Spleen (tissue), 7 donors: ENCODE data around the gene ERICH4.

ENCODE experiments used
- POLR2A ChIP-seq, 3 donors: fragments of 450-650 bp; IDR thresholded peaks; one replicate each; pipeline ENCODE4 v1.5.1; 2017; ENCODE audit warnings: antibody characterized with exemption in 3 of 3, mild to moderate bottlenecking in 1 of 3
- TF ChIP-seq, protein P1 (sequence below), 11 experiments: fragments of 200-600 bp in 7 of 11; fragments of 450-650 bp in 4 of 11; sonication (generic) in 4 of 11; IDR thresholded peaks in 8 of 11; conservative IDR thresholded peaks in 3 of 11; 1 replicate in 7 of 11; 2 replicates in 4 of 11; pipeline versions ENCODE4 v1.4.0 to v1.8.0; 2016 to 2021; ENCODE audit warnings: antibody characterized with exemption in 11 of 11, inconsistent platforms in 4 of 11, mild to moderate bottlenecking in 1 of 11
- donor health status: DM: no; HTN: no; CAD: no; lungs with moderate emphysema.
- donor health status: DM: no; HTN: no; CAD: no.
- donor health status: DM: no; HTN: no; CAD: no.

DNA sequence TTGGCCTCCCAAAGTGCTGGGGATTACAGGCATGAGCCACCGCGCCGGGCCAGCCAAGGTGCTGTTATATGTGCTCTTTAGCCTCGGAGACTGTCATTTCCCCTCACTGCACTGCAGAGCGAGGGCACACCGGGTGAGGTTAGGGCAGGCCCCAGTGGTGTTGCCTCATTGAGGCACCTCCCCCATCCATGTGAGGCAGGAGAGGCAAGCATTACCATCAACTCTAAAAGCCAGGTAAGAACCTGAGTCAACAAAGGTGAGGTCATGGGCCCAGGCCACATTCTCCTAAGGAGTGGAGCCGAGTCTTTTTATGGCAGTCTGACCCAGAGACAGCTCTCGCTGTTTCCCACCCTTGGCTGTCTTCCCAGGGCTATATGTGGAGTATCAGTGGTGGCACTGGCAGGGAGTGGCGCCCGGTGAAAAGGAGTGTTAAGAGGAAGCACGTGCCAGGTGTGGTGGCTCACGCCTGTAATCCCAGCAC is 26.7 kb upstream of the ERICH4 start:
- TF ChIP-seq, protein P1, sequence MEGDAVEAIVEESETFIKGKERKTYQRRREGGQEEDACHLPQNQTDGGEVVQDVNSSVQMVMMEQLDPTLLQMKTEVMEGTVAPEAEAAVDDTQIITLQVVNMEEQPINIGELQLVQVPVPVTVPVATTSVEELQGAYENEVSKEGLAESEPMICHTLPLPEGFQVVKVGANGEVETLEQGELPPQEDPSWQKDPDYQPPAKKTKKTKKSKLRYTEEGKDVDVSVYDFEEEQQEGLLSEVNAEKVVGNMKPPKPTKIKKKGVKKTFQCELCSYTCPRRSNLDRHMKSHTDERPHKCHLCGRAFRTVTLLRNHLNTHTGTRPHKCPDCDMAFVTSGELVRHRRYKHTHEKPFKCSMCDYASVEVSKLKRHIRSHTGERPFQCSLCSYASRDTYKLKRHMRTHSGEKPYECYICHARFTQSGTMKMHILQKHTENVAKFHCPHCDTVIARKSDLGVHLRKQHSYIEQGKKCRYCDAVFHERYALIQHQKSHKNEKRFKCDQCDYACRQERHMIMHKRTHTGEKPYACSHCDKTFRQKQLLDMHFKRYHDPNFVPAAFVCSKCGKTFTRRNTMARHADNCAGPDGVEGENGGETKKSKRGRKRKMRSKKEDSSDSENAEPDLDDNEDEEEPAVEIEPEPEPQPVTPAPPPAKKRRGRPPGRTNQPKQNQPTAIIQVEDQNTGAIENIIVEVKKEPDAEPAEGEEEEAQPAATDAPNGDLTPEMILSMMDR (IDR thresholded peaks at IDR 0.05 in 8 of 11, conservative IDR thresholded peaks at IDR 0.05 in 3 of 11): no peak
- TF ChIP-seq POLR2A (IDR thresholded peaks at IDR 0.05): no peak
